Endothelial cell of umbilical vein (primary cell): ENCODE data around the gene ANKRD28. TPM values are rescaled to one million over a fixed set of nuclear protein-coding genes. Genes with fewer than 3 reads are reported as not detected.

Experiments
- BruUV-seq: library from RNA; stranded (reverse); fragments of 400-500 nt; replicated peaks from 2 replicates; lab custom pipeline; 2021; lab: Mats Ljungman, UMichigan
- CTCF ChIA-PET: fragments of 300-600, 350-600 bp; sonication (Branson Sonifier 250); formaldehyde crosslinking; loops from one replicate; lab custom pipeline; 2021; ENCODE audit warnings: antibody characterized with exemption, inconsistent platforms; lab: Charles Lee
- POLR2A ChIA-PET: fragments of 300-600, 350-600 bp; sonication (Branson Sonifier 250); formaldehyde crosslinking; loops from one replicate; lab custom pipeline; 2021; ENCODE audit warnings: antibody characterized with exemption, inconsistent platforms; lab: Charles Lee
- DNase-seq: peaks from one replicate; pipeline ENCODE4 v3.0.0-alpha.2; 2011; ENCODE audit warnings: low read depth, low spot score
- FAIRE-seq: peaks from 2 replicates; lab custom pipeline; 2011; peaks lifted over from hg19 to GRCh38; lab: Jason Lieb, UNC
- H2AFZ ChIP-seq: 2 replicates; pipeline ENCODE4 v1.6.0; 2012; ENCODE audit warnings: low read depth, low read length, control low read depth, inconsistent platforms
- H3K27ac ChIP-seq: 2 replicates; pipeline ENCODE4 v1.5.1; 2011; ENCODE audit warnings: low read depth, mild to moderate bottlenecking, control low read depth, low read length, moderate library complexity; ENCODE audit not compliant: insufficient read depth
- H3K27me3 ChIP-seq, 2 experiments: 2 replicates each; pipeline versions ENCODE4 v1.6.0 to v1.6.1; 2011; ENCODE audit warnings: low read length in 2 of 2, mixed read lengths in 1 of 2; ENCODE audit not compliant: control insufficient read depth in 2 of 2, insufficient read depth in 2 of 2
- H3K36me3 ChIP-seq, 2 experiments: 2 replicates in 1 of 2; 3 replicates in 1 of 2; pipeline ENCODE4 v1.5.1; 2011; ENCODE audit warnings: low read length in 2 of 2, mild to moderate bottlenecking in 1 of 2, moderate library complexity in 1 of 2; ENCODE audit not compliant: control insufficient read depth in 2 of 2, insufficient read depth in 2 of 2; ENCODE audit errors: extremely low read depth in 1 of 2
- H3K4me1 ChIP-seq: 3 replicates; pipeline ENCODE4 v1.5.1; 2011; ENCODE audit warnings: mild to moderate bottlenecking, low read length; ENCODE audit not compliant: control insufficient read depth, insufficient read depth; ENCODE audit errors: extremely low read depth
- H3K4me2 ChIP-seq: 2 replicates; pipeline ENCODE4 v1.6.1; 2011; ENCODE audit warnings: low read length, control low read depth, mixed read lengths; ENCODE audit not compliant: insufficient read depth
- H3K4me3 ChIP-seq, 3 experiments: fragments of 200-600 bp in 1 of 3; sonication (generic), shearing (Covaris generic) in 1 of 3; replicated peaks in 1 of 3; 2 replicates each; pipeline ENCODE4 v1.5.1; 2011 to 2016; ENCODE audit warnings: control low read depth in 3 of 3, low read length in 3 of 3, mild to moderate bottlenecking in 2 of 3, inconsistent platforms in 1 of 3, low read depth in 1 of 3, moderate library complexity in 1 of 3; ENCODE audit not compliant: insufficient read depth in 1 of 3
- H3K79me2 ChIP-seq: 2 replicates; pipeline ENCODE4 v1.6.0; 2012; ENCODE audit warnings: low read length, inconsistent platforms; ENCODE audit not compliant: control insufficient read depth, insufficient read depth
- H3K9ac ChIP-seq: replicated peaks from 2 replicates; pipeline ENCODE3; 2011; ENCODE audit warnings: low read length, control low read depth; ENCODE audit not compliant: insufficient read depth; ENCODE audit errors: extremely low read depth
- H3K9me1 ChIP-seq: replicated peaks from 3 replicates; pipeline ENCODE4 v1.6.0; 2011; ENCODE audit warnings: mild to moderate bottlenecking, low read length; ENCODE audit not compliant: control insufficient read depth, insufficient read depth; ENCODE audit errors: extremely low read depth
- H3K9me3 ChIP-seq: replicated peaks from 2 replicates; pipeline ENCODE4 v1.5.1; 2012; ENCODE audit warnings: low read length, inconsistent platforms; ENCODE audit not compliant: control insufficient read depth, insufficient read depth
- H4K20me1 ChIP-seq: replicated peaks from 2 replicates; pipeline ENCODE3; 2011; ENCODE audit warnings: mild to moderate bottlenecking, low read length; ENCODE audit not compliant: control insufficient read depth, insufficient read depth; ENCODE audit errors: extremely low read depth
- CTCF ChIP-seq, 2 donors: IDR thresholded peaks; 1 replicate in 1 of 2; 2 replicates in 1 of 2; pipeline ENCODE4 v1.5.1; 2011; ENCODE audit warnings: low read length in 2 of 2, mild to moderate bottlenecking in 2 of 2, moderate library complexity in 2 of 2, control low read depth in 1 of 2, inconsistent platforms in 1 of 2, low read depth in 1 of 2; ENCODE audit not compliant: insufficient read depth in 1 of 2; ENCODE audit errors: extremely low read depth in 1 of 2
- EZH2 ChIP-seq: IDR thresholded peaks from 2 replicates; pipeline ENCODE4 v1.6.1; 2012; ENCODE audit warnings: borderline replicate concordance, low read depth, mild to moderate bottlenecking, moderate library complexity, low read length, inconsistent platforms; ENCODE audit not compliant: severe bottlenecking
- FOS ChIP-seq: IDR thresholded peaks from 2 replicates; pipeline ENCODE4 v1.6.1; 2011; ENCODE audit warnings: mild to moderate bottlenecking, low read length, moderate library complexity, borderline replicate concordance; ENCODE audit not compliant: insufficient read depth
- GATA2 ChIP-seq: IDR thresholded peaks from 2 replicates; pipeline ENCODE4 v1.7.0; 2011; ENCODE audit warnings: low read depth, mild to moderate bottlenecking, moderate library complexity, mixed read lengths, low read length; ENCODE audit not compliant: insufficient read length, insufficient read depth
- JUN ChIP-seq: IDR thresholded peaks from 2 replicates; pipeline ENCODE4 v1.6.1; 2011; ENCODE audit warnings: borderline replicate concordance, low read depth; ENCODE audit not compliant: insufficient read length, insufficient read depth
- MYC ChIP-seq: IDR thresholded peaks from one replicate; pipeline ENCODE4 v1.6.1; 2011; ENCODE audit warnings: mild to moderate bottlenecking, low read depth, low read length
- POLR2A ChIP-seq: IDR thresholded peaks from 2 replicates; pipeline ENCODE4 v1.6.1; 2012; ENCODE audit warnings: low read depth, mild to moderate bottlenecking, control low read depth, low read length
- POLR2AphosphoS5 ChIP-seq: IDR thresholded peaks from 2 replicates; pipeline ENCODE4 v1.6.1; 2012; ENCODE audit warnings: low read depth, mild to moderate bottlenecking, control low read depth, low read length, moderate library complexity; ENCODE audit not compliant: insufficient read depth
- dilution Hi-C: fragments of 300-500 bp; cut with MboI; formaldehyde crosslinking; loops from one replicate; pipeline ENCODE4 v1.15.0; 2019; ENCODE audit warnings: low sequenced_read_pairs; ENCODE audit not compliant: extremely low pct_ligation_motif_present
- intact Hi-C: fragments of 100-400 bp; cut with micrococcal nuclease; formaldehyde crosslinking; loops from one replicate; pipeline ENCODE4 v1.10.0; 2022
- polyA plus RNA-seq, 4 experiments: library from polyadenylated mRNA; depleted of rRNA in 3 of 4; stranded (reverse) in 3 of 4; unstranded in 1 of 4; fragments of >200 nt; gene quantifications; 2 replicates each; pipeline versions ENCODE4 v1.2.1 to v1.2.3, GENCODE V29; 2011 to 2012; ENCODE audit warnings: missing spikeins in 1 of 4
- total RNA-seq: library from RNA; stranded (reverse); gene quantifications from 2 replicates; pipeline ENCODE4 v1.2.3, GENCODE V29; 2021
- TF ChIP-seq, protein P1 (sequence below): IDR thresholded peaks from 2 replicates; pipeline ENCODE4 v1.6.1; 2011; ENCODE audit not compliant: insufficient read depth, insufficient read length

The ANKRD28 gene
- total and polyA plus RNA-seq, 2 donors (not counting 3 experiments of a cell fraction or from before 2014, with no cell fraction given), result 36.7 to 97.3 TPM

DNA sequence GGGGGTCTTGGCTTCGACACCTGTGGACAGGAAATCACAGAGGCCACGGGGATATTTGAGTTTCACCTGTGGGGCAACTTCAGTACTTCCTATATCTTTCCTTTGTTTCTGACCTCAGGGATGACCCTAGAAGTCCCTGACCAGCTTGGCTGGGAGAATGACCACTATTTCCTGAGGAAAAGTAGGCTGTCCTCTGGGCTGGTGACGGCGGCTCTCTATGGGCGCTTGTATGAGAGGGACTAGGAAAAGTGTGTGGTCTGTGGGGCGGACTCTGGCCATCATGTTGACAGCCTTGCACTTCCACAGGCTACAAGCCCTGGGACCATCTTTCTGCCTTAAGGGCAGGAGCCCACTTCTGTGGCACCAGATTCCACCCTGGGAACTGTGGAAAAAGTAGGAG is 152.5 kb downstream of the ANKRD28 start:
- dilution Hi-C loops, result loop anchor here (25.0 kb wide), 1 partner anchor 417 kb away; no protein-coding TSS in a partner anchor
- intact Hi-C loops, result no loop called here
- peak; percentile 58 for FAIRE-seq
- Histone ChIP-seq H3K27me3 (no peaks in the 10 kb centered on the region), H3K4me3 (no peak overlapping the region), H3K36me3 (no peaks in the 10 kb centered on the region), H3K9me1 (no peaks in the 10 kb centered on the region), H2AFZ (peak overlapping the region; percentile 17), H3K9me3 (no peaks in the 10 kb centered on the region), H3K9ac (peak overlapping the region; percentile 95), H3K79me2 (no peaks in the 10 kb centered on the region), H3K27ac (peak overlapping the region; percentile 99), H3K4me1 (peaks cover 46% of the 10 kb centered on the region), H4K20me1 (no peaks in the 10 kb centered on the region), H3K4me2 (peak overlapping the region; percentile 70)
- ChIA-PET CTCF (interaction anchor here (3.6 to 3.7 kb wide), 2 partner anchors 9 to 15 kb away, joined by 44 read pairs; no protein-coding TSS in a partner anchor), POLR2A (interaction anchor here (1.0 kb wide), 1 partner anchor 9 kb away, joined by 10 read pairs; no protein-coding TSS in a partner anchor)
- DNase-seq, result peak; percentile 54
- no TSS peak for BruUV-seq
- no peak for TF ChIP-seq POLR2AphosphoS5
- TF ChIP-seq, protein P1, sequence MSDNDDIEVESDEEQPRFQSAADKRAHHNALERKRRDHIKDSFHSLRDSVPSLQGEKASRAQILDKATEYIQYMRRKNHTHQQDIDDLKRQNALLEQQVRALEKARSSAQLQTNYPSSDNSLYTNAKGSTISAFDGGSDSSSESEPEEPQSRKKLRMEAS, result no peak
- no peak for TF ChIP-seq GATA2
- TF ChIP-seq FOS, result no peak
- TF ChIP-seq JUN, result no peak
- TF ChIP-seq MYC, result no peak
- TF ChIP-seq EZH2, result no peak
- TF ChIP-seq POLR2A, result no peak
- no peak for TF ChIP-seq CTCF (IDR thresholded peaks at IDR 0.05; ENCODE audit: extremely low read depth in 1 of 2, insufficient read depth in 1 of 2, low read depth in 1 of 2, low read length in 2 of 2)
